Left lung (tissue), 10 donors: ENCODE data around the gene AP1AR. TPM values are rescaled to one million over a fixed set of nuclear protein-coding genes. Genes with fewer than 3 reads are reported as not detected.
"Not testable (repeated sequence)": the region's sequence is repeated elsewhere in the genome, so short reads cannot be mapped to it uniquely, and the experiment has no call there.

ENCODE experiments used
- ATAC-seq: fragments of 200-7000 bp; cut with Tn5 transposase; one replicate; pipeline ENCODE4 v1.9.1; 2020; ENCODE audit warnings: moderate library complexity
- DNase-seq, 4 donors: peaks; one replicate each; pipeline ENCODE4 v3.0.0-alpha.2; 2013 to 2020
- H3K27ac ChIP-seq, 2 donors: fragments of 200-600 bp; sonication (generic) in 1 of 2; one replicate each; pipeline versions ENCODE4 v1.5.0 to v1.8.0; 2020 to 2021
- H3K27me3 ChIP-seq, 2 donors: fragments of 200-600 bp; sonication (generic) in 1 of 2; one replicate each; pipeline versions ENCODE4 v1.5.0 to v1.8.0; 2020 to 2021
- H3K36me3 ChIP-seq, 2 donors: fragments of 200-600 bp; sonication (generic) in 1 of 2; one replicate each; pipeline versions ENCODE4 v1.5.0 to v1.8.0; 2020 to 2021
- H3K4me1 ChIP-seq, 2 donors: fragments of 200-600 bp; one replicate each; pipeline ENCODE4 v1.8.0; 2021
- H3K4me3 ChIP-seq, 2 donors: fragments of 200-600 bp; sonication (generic) in 1 of 2; one replicate each; pipeline versions ENCODE4 v1.5.0 to v1.8.0; 2020 to 2021; ENCODE audit warnings: mild to moderate bottlenecking in 1 of 2
- H3K9me3 ChIP-seq, 2 donors: fragments of 200-600 bp; sonication (generic) in 1 of 2; one replicate each; pipeline versions ENCODE4 v1.5.0 to v1.8.0; 2020 to 2021
- CTCF ChIP-seq, 2 donors: fragments of 200-600 bp; sonication (generic) in 1 of 2; IDR thresholded peaks; one replicate each; pipeline versions ENCODE4 v1.5.0 to v1.8.0; 2021; ENCODE audit warnings: antibody characterized with exemption in 2 of 2
- intact Hi-C, 2 donors: fragments of 100-400 bp; cut with DNase I; formaldehyde crosslinking; loops; one replicate each; pipeline versions ENCODE4 v1.11.2 to v1.14.2; 2022
- polyA plus RNA-seq, 6 donors: library from polyadenylated mRNA; unstranded; fragments of 120-200 nt; gene quantifications; one replicate each; pipeline ENCODE4 v1.2.1, GENCODE V29; 2013; ENCODE audit not compliant: insufficient read length in 6 of 6
- total RNA-seq, 2 donors: library from RNA; stranded (reverse); fragmentation: NEBNext Ultra II Directional; extraction: Animal tissue kit (Norgen Biotek cat#: 25700); gene quantifications; one replicate each; pipeline ENCODE4 v1.2.1, GENCODE V29; 2021
- donor health status: DM: no; HTN: yes; CAD: no.
- donor health status: DM: no; HTN: no; CAD: no.

The AP1AR gene
- total and polyA plus RNA-seq, 8 donors = 15.8 to 34.9 (median 29.6) TPM

GRCh38 chr4:112199041-112199440 is 32.5 kb upstream of the AP1AR start:
- no peaks in the 10 kb centered on the region for H3K4me1 ChIP-seq
- intact Hi-C loops = no loop called here
- no peak for TF ChIP-seq CTCF (IDR thresholded peaks at IDR 0.05)
- no peak overlapping the region for H3K27ac ChIP-seq
- no peak overlapping the region for H3K4me3 ChIP-seq
- no peaks in the 10 kb centered on the region for H3K9me3 ChIP-seq
- ATAC-seq = no peak
- no peaks in the 10 kb centered on the region for H3K27me3 ChIP-seq
- no peaks in the 10 kb centered on the region for H3K36me3 ChIP-seq
- no peak for DNase-seq

GRCh38 chr4:112201915-112202505 is 29.6 kb upstream of the AP1AR start:
- Histone ChIP-seq H3K4me3 (no peak overlapping the region), H3K27me3 (no peaks in the 10 kb centered on the region), H3K36me3 (no peaks in the 10 kb centered on the region), H3K9me3 (no peaks in the 10 kb centered on the region), H3K4me1 (no peaks in the 10 kb centered on the region), H3K27ac (no peak overlapping the region)
- no peak for TF ChIP-seq CTCF (IDR thresholded peaks at IDR 0.05)
- ATAC-seq (no peak), DNase-seq (no peak)
- intact Hi-C loops = no loop called here

GRCh38 chr4:112203593-112203992 is 28.0 kb upstream of the AP1AR start:
- intact Hi-C loops = no loop called here
- Histone ChIP-seq H3K4me1 (no peaks in the 10 kb centered on the region), H3K27ac (no peak overlapping the region), H3K9me3 (no peaks in the 10 kb centered on the region), H3K36me3 (no peaks in the 10 kb centered on the region), H3K27me3 (no peaks in the 10 kb centered on the region), H3K4me3 (no peak overlapping the region)
- TF ChIP-seq CTCF (IDR thresholded peaks at IDR 0.05) = no peak
- no peak for ATAC-seq
- DNase-seq = no peak

DNA sequence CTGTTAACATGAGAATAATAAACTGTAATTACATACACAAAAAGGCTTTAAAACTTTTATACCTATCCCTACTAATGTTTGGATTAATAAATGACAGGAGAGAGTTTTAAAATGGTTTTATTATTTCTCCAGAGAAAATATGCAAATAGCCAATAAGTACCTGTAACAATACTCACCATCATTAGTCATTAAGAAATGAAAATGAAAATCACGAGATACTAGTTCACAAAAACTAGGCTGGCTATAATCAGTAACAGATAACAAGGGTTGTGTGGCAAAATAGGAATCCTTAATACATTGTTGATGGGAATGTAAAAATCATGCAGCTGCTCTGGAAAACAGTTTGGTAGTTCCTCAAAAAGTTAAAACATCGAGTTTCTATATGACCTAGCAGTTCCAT is 25.2 kb upstream of the AP1AR start:
- no peaks in the 10 kb centered on the region for H3K27me3 ChIP-seq
- H3K9me3 ChIP-seq = no peaks in the 10 kb centered on the region
- DNase-seq = no peak
- H3K4me3 ChIP-seq = no peak overlapping the region
- H3K36me3 ChIP-seq = no peaks in the 10 kb centered on the region
- intact Hi-C loops = no loop called here
- no peak for ATAC-seq
- TF ChIP-seq CTCF (IDR thresholded peaks at IDR 0.05) = no peak
- H3K27ac ChIP-seq = no peak overlapping the region
- no peaks in the 10 kb centered on the region for H3K4me1 ChIP-seq

GRCh38 chr4:112208137-112209095 is 23.2 kb upstream of the AP1AR start:
- DNase-seq, H3K36me3 ChIP-seq, H3K27me3 ChIP-seq, H3K4me1 ChIP-seq, H3K9me3 ChIP-seq, ATAC-seq, H3K27ac ChIP-seq, intact Hi-C loops, H3K4me3 ChIP-seq: not testable (repeated sequence)
